Hematopoietic multipotent progenitor cell treated with erythropoietin and hydrocortisone succinate and interleukin-3 and kit ligand, for 6 days (in vitro differentiated cells): ENCODE measurements around the gene MTREX.

Experiments used
- DNase-seq: peaks from one replicate; pipeline ENCODE4 v3.0.0-alpha.2; 2015

Gene MTREX

GRCh38 chr5:55437452-55437851 is 129.7 kb downstream of the MTREX start:
- no peak for DNase-seq

- no peak for DNase-seq
Observed at GRCh38 chr5:55437859-55438206, 130.0 kb downstream of the MTREX start.

DNA sequence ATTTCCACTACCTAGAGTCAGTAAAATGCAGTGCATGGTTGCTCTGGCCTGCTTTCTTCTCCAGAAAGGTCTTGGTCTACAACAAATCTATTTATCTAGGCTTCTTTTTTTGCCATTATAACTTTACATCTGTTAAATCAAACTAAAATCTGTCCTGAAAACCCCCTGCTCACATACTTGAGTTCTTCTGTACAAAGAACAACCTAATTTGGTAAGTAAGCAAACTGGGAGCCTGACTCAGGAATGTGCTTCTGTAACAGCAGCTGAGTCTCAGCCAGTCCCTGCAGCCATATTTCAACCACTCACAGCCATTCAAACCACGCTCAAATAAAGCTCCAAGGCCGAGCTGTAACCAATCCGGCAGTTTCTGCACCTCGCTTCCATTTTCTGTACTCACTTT is 131.2 kb downstream of the MTREX start:
- DNase-seq = no peak

GRCh38 chr5:55440188-55440646 is 132.4 kb downstream of the MTREX start:
- peak; percentile 57 for DNase-seq

DNA sequence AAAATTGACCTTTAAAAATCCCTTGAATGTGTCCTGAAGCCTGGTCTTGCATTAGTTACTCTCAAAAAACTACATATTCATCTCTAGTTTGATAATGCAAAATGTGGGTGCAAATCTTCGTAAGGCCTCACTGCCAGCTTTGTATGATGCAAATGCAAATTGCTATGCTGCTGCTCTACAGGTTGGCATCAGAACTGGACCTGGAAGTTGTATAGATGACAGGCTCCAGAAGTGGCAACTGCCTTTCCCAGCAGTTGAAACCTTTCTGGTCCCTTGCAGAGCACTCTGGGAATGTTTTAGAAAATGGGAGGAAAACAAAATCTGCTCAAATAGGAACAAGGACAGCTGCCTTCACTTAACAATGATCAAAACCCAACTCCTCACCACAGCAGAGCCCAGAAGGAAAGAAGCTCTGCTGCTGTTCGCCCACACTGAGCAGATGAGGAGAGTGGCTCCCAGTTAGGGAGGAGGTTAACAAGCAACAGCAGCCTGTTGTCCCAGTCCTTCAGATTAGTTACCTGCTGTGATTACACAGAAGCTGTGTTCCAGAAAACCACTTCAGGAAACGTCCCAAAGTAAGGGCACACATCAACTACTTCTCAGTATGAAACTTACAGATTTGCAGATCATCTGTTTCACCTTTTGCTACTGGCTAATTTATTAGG is 133.4 kb downstream of the MTREX start:
- DNase-seq = no peak

GRCh38 chr5:55441954-55442353 is 134.2 kb downstream of the MTREX start:
- no peak for DNase-seq

DNA sequence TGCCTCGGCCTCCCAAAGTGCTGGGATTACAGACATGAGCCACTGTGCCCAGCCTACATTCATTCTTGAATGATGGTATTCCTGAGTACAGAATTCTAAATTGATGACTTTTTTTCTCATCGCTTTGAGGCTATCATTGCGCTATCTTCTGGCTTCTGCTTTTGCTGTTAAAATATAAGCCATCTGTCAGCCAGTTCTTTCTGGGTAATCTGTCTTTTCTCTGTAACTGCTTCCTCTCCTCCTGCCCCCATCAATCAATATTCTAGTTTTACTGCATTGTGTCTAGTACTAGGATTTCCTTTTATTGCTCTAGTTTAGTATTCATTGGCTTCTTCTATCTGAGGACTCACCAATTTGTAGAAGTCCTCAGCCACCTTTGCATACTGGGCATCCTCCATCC is 138.0 kb downstream of the MTREX start:
- no peak for DNase-seq

- DNase-seq = no peak
Observed at GRCh38 chr5:55446640-55447351, 139.0 kb downstream of the MTREX start.

GRCh38 chr5:55450050-55450765 is 142.4 kb downstream of the MTREX start:
- DNase-seq = no peak

DNA sequence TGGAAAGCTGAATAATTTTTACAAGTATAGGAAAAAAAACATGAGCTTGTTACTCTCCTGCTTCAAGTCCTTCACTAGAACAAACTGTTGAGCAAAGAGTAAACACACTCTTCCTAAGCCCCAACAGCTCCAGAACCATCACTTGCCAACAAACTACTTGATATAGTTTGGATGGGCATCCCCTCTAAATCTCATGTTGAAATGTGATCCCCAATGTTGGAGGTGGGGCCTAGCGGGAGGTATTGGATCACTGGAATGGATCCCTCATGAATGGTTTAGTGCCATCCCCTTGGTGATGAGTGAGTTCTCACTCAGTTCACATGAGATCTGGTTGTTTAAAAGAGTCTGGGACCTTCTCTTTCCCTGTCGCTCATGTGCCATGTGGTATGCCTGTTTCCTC is 144.2 kb downstream of the MTREX start:
- no peak for DNase-seq

DNA sequence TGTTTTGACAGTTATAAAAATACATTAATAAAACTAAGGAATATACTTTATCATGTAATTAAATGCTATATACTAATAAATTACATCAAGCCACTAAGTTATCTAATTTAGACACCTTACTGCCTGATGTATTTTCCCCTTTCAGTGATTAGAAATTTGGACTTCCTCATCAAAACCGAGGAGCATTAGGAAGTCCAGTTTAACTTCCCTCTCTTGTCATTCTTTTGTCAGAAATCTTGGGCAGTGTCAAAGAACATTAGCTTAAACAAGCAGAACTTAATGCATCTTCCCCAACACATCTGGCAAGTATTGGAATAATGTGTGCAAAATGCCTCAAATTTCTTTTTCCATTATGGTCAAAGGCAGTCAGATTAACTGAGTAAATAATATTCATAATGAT is 145.4 kb downstream of the MTREX start:
- DNase-seq = no peak

DNA sequence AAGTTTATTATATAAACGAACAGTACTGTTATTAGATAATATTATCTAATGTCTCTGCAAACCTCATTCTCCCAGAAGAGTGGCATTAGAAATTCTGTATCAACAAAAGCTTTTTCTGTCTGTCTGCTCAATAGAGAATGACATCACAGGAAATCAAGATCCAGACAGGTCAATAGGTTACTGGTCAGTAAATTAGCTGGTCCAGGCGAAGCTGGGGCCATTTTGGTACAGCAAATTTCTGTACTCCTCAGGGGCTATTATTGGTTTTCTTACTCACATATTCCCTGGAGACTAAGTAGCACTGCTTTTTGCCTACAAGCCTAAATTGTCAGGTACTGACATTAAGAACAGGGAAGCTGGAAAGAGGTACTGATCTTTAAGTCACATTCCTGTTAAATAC is 146.5 kb downstream of the MTREX start:
- no peak for DNase-seq

DNA sequence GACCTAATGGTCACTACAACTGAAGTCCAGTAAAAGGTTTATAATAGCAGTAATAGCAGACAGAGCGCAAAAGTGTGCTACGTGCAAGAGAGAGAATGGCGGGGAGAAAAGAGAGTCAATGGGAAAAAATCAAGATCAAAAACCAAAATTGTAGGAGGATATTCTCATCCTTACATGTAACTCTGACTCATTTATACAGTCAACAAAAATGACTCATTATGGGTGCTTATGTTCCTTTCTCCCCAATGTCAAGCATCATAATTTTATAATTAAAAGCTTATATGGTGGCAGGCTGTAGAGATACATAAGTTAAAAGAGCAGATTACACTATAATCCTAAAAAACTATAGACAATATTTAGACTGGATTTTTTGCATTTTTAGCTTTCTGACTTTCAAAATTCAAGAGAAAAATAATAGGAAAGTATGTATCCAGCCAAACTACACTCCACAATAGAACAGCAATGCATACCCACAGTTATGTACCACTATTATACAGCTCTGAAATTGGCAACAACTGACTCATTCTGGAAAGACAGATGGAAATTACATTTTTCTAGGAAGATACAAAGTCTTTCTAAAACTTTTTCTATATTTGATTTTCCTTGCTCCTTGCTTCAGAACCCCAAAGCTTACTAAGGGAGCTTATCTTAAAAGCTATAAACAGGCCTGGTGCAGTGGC is 148.6 kb downstream of the MTREX start:
- DNase-seq = no peak

DNA sequence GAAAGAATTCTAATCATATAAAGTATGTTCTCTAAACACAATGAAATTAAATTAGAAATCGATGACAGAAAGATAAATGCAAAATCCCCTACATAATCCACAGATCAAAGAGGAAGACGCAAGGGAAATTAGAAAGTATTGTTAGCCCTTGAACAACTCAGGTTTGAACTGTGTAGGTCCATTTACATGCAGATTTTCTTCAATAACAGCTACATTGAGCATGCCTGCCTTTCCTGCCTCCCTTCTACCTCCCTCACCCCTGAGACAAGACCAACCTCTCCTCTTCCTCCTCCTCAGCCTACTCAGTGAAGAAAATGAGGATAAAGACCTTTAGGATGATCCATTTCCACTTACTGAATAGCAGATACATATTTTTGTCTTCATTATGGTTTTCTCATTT is 151.8 kb downstream of the MTREX start:
- DNase-seq = no peak

GRCh38 chr5:55463613-55464012 is 155.8 kb downstream of the MTREX start:
- no peak for DNase-seq

DNA sequence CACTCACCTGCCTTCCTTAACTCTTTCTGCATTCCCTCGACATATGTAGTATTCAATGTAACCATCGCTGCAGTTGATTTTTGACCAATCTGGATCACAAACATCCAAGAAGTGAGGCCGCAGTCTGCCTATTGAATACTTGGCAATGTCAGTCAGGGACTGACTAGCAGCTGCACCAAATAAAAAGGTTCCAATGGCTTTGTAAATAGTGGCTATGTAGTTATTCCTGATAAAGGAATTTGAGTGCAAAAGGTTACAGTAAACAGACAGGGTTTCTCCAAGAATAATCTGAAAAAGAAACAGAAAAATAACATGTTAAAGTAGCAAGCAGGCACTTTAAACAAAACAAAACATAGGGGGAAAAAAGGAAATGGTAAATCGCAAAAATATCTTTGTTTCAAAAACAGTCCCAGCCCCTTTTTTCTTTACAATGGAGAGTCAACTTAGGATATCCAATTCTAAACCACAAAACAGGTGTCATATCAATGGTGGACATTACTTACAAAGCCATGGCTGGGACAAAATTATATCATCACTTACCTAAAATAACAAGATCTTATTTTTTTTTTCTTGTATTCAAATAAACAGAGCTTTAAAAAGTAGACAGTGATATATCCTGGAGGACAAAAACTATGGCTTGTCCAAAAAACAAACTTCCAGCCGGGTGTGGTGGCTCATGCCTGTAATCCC is 160.2 kb downstream of the MTREX start:
- no peak for DNase-seq

GRCh38 chr5:55469839-55470238 is 162.1 kb downstream of the MTREX start:
- DNase-seq = no peak

DNA sequence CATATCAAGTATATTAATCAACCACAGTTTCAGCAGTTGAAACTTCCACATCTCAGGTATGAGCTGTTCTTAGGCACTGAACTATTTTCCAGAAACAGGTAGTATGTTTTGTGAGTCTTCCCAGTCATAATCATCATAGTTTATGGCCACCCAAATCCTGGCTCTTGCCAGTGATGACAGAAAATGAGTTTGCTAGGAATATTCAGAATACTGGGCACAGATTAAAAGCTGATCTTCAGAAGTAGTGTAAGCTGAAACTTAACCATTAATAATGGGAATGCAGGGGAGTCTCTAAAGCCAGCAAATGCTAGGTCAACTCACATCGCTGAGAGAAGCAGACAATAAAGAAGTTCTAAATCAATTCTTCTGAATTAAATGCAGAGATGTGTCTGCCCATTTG is 162.5 kb downstream of the MTREX start:
- DNase-seq = no peak

DNA sequence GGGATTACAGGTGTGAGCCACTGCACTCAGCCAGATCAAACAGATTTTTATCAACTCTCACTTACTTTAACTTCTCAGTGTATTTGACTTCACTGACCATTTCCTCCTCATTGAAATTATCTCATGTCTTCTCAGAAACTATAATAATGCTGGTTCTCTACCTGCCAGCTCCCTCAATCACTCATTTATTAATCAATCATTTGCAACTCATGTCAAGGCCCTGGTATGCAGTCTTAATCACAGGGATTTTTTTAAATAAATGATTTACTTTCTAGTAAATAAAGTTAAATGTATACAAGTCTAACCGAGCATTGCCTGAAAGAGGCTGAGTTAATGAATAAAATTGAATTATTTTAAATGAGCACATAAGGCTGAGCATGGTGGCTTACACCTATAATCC is 163.7 kb downstream of the MTREX start:
- no peak for DNase-seq

GRCh38 chr5:55472642-55473041 is 164.9 kb downstream of the MTREX start:
- DNase-seq = no peak
